HCT116 (cell line): ENCODE data around the gene GRM1. TPM values are rescaled to one million over a fixed set of nuclear protein-coding genes. Genes with fewer than 3 reads are reported as not detected.

ENCODE experiments used
- ATAC-seq: fragments of 200-7000 bp; cut with Tn5 transposase; 2 replicates; pipeline ENCODE4 v1.9.1; 2020; ENCODE audit warnings: mild to moderate bottlenecking, moderate library complexity
- BruUV-seq: library from RNA; stranded (reverse); fragments of 400-500 nt; replicated peaks from 2 replicates; lab custom pipeline; 2021; lab: Mats Ljungman, UMichigan
- CTCF ChIA-PET: fragments of 300-600 bp; sonication (Branson Sonifier 250); formaldehyde crosslinking; loops from one replicate; lab custom pipeline; 2021; ENCODE audit warnings: antibody characterized with exemption; lab: Charles Lee
- POLR2A ChIA-PET: fragments of 300-600, 350-600 bp; sonication (Branson Sonifier 250); formaldehyde crosslinking; loops from one replicate; lab custom pipeline; 2021; ENCODE audit warnings: antibody characterized with exemption; lab: Charles Lee
- RAD21 ChIA-PET, 2 experiments: fragments of 300-600 bp; sonication (Branson Sonifier 250); formaldehyde crosslinking; loops; one replicate each; lab custom pipeline; 2023; ENCODE audit warnings: low total read pairs in 2 of 2; ENCODE audit not compliant: uncharacterized antibody in 2 of 2, unreplicated experiment in 2 of 2, low non-redundant PET in 1 of 2; lab: Charles Lee
- DNase-seq: peaks from one replicate; pipeline ENCODE4 v3.0.0-alpha.2; 2010; ENCODE audit warnings: low read depth, low spot score
- H2AFZ ChIP-seq: fragments of 200-600 bp; shearing (Covaris generic), sonication (generic); 2 replicates; pipeline ENCODE4 v1.6.1; 2017; ENCODE audit warnings: low read depth, mixed run types, mixed read lengths, antibody characterized with exemption, low read length; ENCODE audit not compliant: poor library complexity, severe bottlenecking
- H3K27ac ChIP-seq: 2 replicates; pipeline ENCODE4 v1.5.1; 2012; ENCODE audit warnings: low read depth, low read length
- H3K27me3 ChIP-seq: fragments of 200-600 bp; sonication (generic); 2 replicates; pipeline ENCODE4 v1.6.1; 2016; ENCODE audit warnings: mixed run types, low read length, mixed read lengths; ENCODE audit not compliant: insufficient read depth
- H3K36me3 ChIP-seq, 2 experiments: fragments of 200-500 bp in 1 of 2; fragments of 200-600 bp in 1 of 2; sonication (Bioruptor generic) in 1 of 2; sonication (generic) in 1 of 2; 2 replicates each; pipeline versions ENCODE4 v1.5.1 to v1.6.1; 2014 to 2016; ENCODE audit warnings: low read length in 2 of 2, inconsistent platforms in 1 of 2, mixed read lengths in 1 of 2, mixed run types in 1 of 2; ENCODE audit not compliant: insufficient read depth in 2 of 2, control insufficient read depth in 1 of 2
- H3K4me1 ChIP-seq, 2 experiments: fragments of 200-600 bp in 1 of 2; sonication (generic) in 1 of 2; 2 replicates each; pipeline versions ENCODE4 v1.5.1 to v1.6.1; 2012 to 2017; ENCODE audit warnings: low read length in 2 of 2, inconsistent platforms in 1 of 2, mild to moderate bottlenecking in 1 of 2, mixed read lengths in 1 of 2, mixed run types in 1 of 2, moderate library complexity in 1 of 2; ENCODE audit not compliant: insufficient read depth in 2 of 2, control insufficient read depth in 1 of 2
- H3K4me2 ChIP-seq: fragments of 200-600 bp; sonication (generic); 2 replicates; pipeline ENCODE4 v1.6.1; 2017; ENCODE audit warnings: mixed run types, low read length, mixed read lengths
- H3K4me3 ChIP-seq, 2 experiments: fragments of 200-600 bp in 1 of 2; sonication (generic) in 1 of 2; replicated peaks in 1 of 2; 2 replicates each; pipeline ENCODE4 v1.5.1; 2011 to 2016; ENCODE audit warnings: low read length in 2 of 2, control low read depth in 1 of 2, low read depth in 1 of 2, mild to moderate bottlenecking in 1 of 2, mixed read lengths in 1 of 2, mixed run types in 1 of 2
- H3K79me2 ChIP-seq: fragments of 200-600 bp; sonication (generic); 2 replicates; pipeline ENCODE4 v1.6.1; 2017; ENCODE audit warnings: mild to moderate bottlenecking, mixed run types, low read length, moderate library complexity, mixed read lengths; ENCODE audit not compliant: insufficient read depth
- H3K9ac ChIP-seq: fragments of 200-600 bp; sonication (generic); 2 replicates; pipeline ENCODE4 v1.6.1; 2016; ENCODE audit warnings: low read length, mixed read lengths
- H3K9me2 ChIP-seq: fragments of 200-600 bp; sonication (generic), shearing (Covaris generic); 2 replicates; pipeline ENCODE4 v1.6.1; 2017; ENCODE audit warnings: mixed run types, mild to moderate bottlenecking, moderate library complexity; ENCODE audit not compliant: insufficient read depth
- H3K9me3 ChIP-seq, 2 experiments: fragments of 200-500 bp in 1 of 2; fragments of 200-600 bp in 1 of 2; sonication (Bioruptor generic) in 1 of 2; sonication (generic) in 1 of 2; 2 replicates each; pipeline ENCODE4 v1.6.1; 2014 to 2017; ENCODE audit warnings: low read length in 2 of 2, mixed read lengths in 2 of 2, inconsistent platforms in 1 of 2, low read depth in 1 of 2, mild to moderate bottlenecking in 1 of 2, mixed run types in 1 of 2, moderate library complexity in 1 of 2; ENCODE audit not compliant: control insufficient read depth in 1 of 2, insufficient read depth in 1 of 2
- H4K20me1 ChIP-seq: fragments of 200-600 bp; sonication (generic), shearing (Covaris generic); 2 replicates; pipeline ENCODE4 v1.6.1; 2017; ENCODE audit warnings: mixed run types, mild to moderate bottlenecking, moderate library complexity; ENCODE audit not compliant: insufficient read depth
- CBX3 ChIP-seq: IDR thresholded peaks from 2 replicates; pipeline ENCODE4 v1.6.1; 2012; ENCODE audit warnings: low read depth
- CEBPB ChIP-seq: IDR thresholded peaks from 2 replicates; pipeline ENCODE4 v1.6.1; 2012; ENCODE audit warnings: low read depth
- ELF1 ChIP-seq: IDR thresholded peaks from 2 replicates; pipeline ENCODE4 v1.6.1; 2012; ENCODE audit warnings: low read depth, borderline replicate concordance
- EZH2 ChIP-seq: fragments of 200-600 bp; sonication (generic); IDR thresholded peaks from 2 replicates; pipeline ENCODE4 v1.6.1; 2017; ENCODE audit warnings: antibody characterized with exemption, mixed run types
- EZH2phosphoT487 ChIP-seq: fragments of 200-600 bp; IDR thresholded peaks from 2 replicates; pipeline ENCODE4 v1.6.1; 2018; ENCODE audit warnings: antibody characterized with exemption, borderline replicate concordance
- FOSL1 ChIP-seq: IDR thresholded peaks from 2 replicates; pipeline ENCODE4 v1.6.1; 2012; ENCODE audit warnings: low read depth
- JUND ChIP-seq: IDR thresholded peaks from 2 replicates; pipeline ENCODE4 v1.6.1; 2012
- POLR2A ChIP-seq: IDR thresholded peaks from 2 replicates; pipeline ENCODE4 v1.7.0; 2011; ENCODE audit warnings: borderline replicate concordance; ENCODE audit not compliant: insufficient read depth, insufficient read length; ENCODE audit errors: extremely low read depth
- SIN3A ChIP-seq: IDR thresholded peaks from 2 replicates; pipeline ENCODE4 v1.6.1; 2012; ENCODE audit warnings: low read depth
- ZFX ChIP-seq: fragments of 450-650 bp; IDR thresholded peaks from 2 replicates; pipeline ENCODE4 v1.6.1; 2017
- ZNF274 ChIP-seq: fragments of 200-500 bp; sonication (Bioruptor generic); IDR thresholded peaks from 2 replicates; pipeline ENCODE4 v1.6.1; 2014; ENCODE audit warnings: mild to moderate bottlenecking, low read depth, low read length, inconsistent platforms
- intact Hi-C: fragments of 100-400 bp; cut with micrococcal nuclease; formaldehyde crosslinking; loops from 2 replicates; pipeline ENCODE4 v1.10.0; 2022
- total RNA-seq: library from RNA; stranded (reverse); gene quantifications from one replicate; pipeline ENCODE4 v1.2.1, GENCODE V29; 2021; ENCODE audit not compliant: unreplicated experiment
- TF ChIP-seq, protein P1 (sequence below), 3 experiments: fragments of 200-600 bp in 1 of 3; sonication (generic) in 1 of 3; IDR thresholded peaks in 2 of 3; conservative IDR thresholded peaks in 1 of 3; 2 replicates each; pipeline ENCODE4 v1.5.1; 2012 to 2017; ENCODE audit warnings: low read depth in 2 of 3, low read length in 2 of 3, antibody characterized with exemption in 1 of 3, borderline replicate concordance in 1 of 3, control low read depth in 1 of 3, mild to moderate bottlenecking in 1 of 3, mixed read lengths in 1 of 3, mixed run types in 1 of 3, moderate library complexity in 1 of 3; ENCODE audit not compliant: insufficient read depth in 1 of 3
- TF ChIP-seq, protein P2 (sequence below): IDR thresholded peaks from 2 replicates; pipeline ENCODE4 v1.6.1; 2012; ENCODE audit warnings: low read depth
- TF ChIP-seq, protein P3 (sequence below): IDR thresholded peaks from 2 replicates; pipeline ENCODE4 v1.6.1; 2012
- TF ChIP-seq, protein P4 (sequence below): IDR thresholded peaks from 2 replicates; pipeline ENCODE4 v1.6.1; 2012

Gene GRM1
- total RNA-seq, 1 experiment from 2014 or later = not detected

DNA sequence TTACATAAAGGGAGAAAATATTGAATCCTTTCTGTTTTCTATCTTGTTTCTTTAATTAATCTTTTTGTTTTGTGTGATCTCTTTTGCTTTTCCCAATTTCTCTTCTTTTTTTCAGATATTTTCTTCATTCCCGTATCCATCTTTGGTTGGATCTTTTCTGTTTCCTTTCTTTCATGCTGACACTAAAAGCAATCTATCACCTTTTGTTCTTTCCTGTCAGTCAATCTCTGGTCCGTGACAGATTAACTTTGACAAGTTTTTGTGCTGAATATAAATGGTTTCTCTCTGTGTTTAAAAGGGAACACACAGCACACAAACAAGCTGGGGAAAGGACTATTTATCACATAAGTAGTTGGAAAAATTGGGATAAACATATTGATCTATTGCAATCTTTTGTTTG is 162.8 kb downstream of the GRM1 start:
- H3K9me2 ChIP-seq = no peaks in the 10 kb centered on the region
- H3K9me3 ChIP-seq = no peaks in the 10 kb centered on the region
- H3K4me1 ChIP-seq = no peaks in the 10 kb centered on the region
- H3K4me2 ChIP-seq = no peak overlapping the region
- no peak overlapping the region for H3K9ac ChIP-seq
- DNase-seq = no peak
- ChIA-PET RAD21 (no interaction called here), CTCF (no interaction called here)
- BruUV-seq = no TSS peak
- H3K27me3 ChIP-seq = peaks cover 32% of the 10 kb centered on the region; the same call in 1 of the 2 replicates
- no peak overlapping the region for H3K27ac ChIP-seq
- intact Hi-C loops = no loop called here
- no peaks in the 10 kb centered on the region for H3K79me2 ChIP-seq
- TF ChIP-seq, protein P1, sequence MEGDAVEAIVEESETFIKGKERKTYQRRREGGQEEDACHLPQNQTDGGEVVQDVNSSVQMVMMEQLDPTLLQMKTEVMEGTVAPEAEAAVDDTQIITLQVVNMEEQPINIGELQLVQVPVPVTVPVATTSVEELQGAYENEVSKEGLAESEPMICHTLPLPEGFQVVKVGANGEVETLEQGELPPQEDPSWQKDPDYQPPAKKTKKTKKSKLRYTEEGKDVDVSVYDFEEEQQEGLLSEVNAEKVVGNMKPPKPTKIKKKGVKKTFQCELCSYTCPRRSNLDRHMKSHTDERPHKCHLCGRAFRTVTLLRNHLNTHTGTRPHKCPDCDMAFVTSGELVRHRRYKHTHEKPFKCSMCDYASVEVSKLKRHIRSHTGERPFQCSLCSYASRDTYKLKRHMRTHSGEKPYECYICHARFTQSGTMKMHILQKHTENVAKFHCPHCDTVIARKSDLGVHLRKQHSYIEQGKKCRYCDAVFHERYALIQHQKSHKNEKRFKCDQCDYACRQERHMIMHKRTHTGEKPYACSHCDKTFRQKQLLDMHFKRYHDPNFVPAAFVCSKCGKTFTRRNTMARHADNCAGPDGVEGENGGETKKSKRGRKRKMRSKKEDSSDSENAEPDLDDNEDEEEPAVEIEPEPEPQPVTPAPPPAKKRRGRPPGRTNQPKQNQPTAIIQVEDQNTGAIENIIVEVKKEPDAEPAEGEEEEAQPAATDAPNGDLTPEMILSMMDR (IDR thresholded peaks at IDR 0.05 in 2 of 3, conservative IDR thresholded peaks at IDR 0.05 in 1 of 3; ENCODE audit: borderline replicate concordance in 1 of 3, insufficient read depth in 1 of 3, low read depth in 2 of 3, low read length in 2 of 3) = no peak
- TF ChIP-seq, protein P2, sequence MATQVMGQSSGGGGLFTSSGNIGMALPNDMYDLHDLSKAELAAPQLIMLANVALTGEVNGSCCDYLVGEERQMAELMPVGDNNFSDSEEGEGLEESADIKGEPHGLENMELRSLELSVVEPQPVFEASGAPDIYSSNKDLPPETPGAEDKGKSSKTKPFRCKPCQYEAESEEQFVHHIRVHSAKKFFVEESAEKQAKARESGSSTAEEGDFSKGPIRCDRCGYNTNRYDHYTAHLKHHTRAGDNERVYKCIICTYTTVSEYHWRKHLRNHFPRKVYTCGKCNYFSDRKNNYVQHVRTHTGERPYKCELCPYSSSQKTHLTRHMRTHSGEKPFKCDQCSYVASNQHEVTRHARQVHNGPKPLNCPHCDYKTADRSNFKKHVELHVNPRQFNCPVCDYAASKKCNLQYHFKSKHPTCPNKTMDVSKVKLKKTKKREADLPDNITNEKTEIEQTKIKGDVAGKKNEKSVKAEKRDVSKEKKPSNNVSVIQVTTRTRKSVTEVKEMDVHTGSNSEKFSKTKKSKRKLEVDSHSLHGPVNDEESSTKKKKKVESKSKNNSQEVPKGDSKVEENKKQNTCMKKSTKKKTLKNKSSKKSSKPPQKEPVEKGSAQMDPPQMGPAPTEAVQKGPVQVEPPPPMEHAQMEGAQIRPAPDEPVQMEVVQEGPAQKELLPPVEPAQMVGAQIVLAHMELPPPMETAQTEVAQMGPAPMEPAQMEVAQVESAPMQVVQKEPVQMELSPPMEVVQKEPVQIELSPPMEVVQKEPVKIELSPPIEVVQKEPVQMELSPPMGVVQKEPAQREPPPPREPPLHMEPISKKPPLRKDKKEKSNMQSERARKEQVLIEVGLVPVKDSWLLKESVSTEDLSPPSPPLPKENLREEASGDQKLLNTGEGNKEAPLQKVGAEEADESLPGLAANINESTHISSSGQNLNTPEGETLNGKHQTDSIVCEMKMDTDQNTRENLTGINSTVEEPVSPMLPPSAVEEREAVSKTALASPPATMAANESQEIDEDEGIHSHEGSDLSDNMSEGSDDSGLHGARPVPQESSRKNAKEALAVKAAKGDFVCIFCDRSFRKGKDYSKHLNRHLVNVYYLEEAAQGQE = no peak
- TF ChIP-seq EZH2phosphoT487 (no peak), ELF1 (no peak), FOSL1 (no peak), ZNF274 (no peak), ZFX (no peak), SIN3A (no peak), JUND (no peak), CEBPB (no peak), EZH2 (no peak), CBX3 (no peak), POLR2A (no peak)
- TF ChIP-seq, protein P3, sequence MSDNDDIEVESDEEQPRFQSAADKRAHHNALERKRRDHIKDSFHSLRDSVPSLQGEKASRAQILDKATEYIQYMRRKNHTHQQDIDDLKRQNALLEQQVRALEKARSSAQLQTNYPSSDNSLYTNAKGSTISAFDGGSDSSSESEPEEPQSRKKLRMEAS = no peak
- TF ChIP-seq, protein P4, sequence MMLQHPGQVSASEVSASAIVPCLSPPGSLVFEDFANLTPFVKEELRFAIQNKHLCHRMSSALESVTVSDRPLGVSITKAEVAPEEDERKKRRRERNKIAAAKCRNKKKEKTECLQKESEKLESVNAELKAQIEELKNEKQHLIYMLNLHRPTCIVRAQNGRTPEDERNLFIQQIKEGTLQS = no peak
- TF ChIP-seq, all 23 proteins: peak for 0
- no peak for ATAC-seq
- Histone ChIP-seq H2AFZ (no peak overlapping the region), H3K4me3 (no peak overlapping the region), H3K36me3 (no peaks in the 10 kb centered on the region), H4K20me1 (no peaks in the 10 kb centered on the region)
- POLR2A ChIA-PET = no interaction called here
